Tibial nerve (tissue), 4 donors: ENCODE results near the gene CPSF2. TPM values are rescaled to one million over a fixed set of nuclear protein-coding genes. Genes with fewer than 3 reads are reported as not detected.
"Not testable (repeated sequence)": the region's sequence is repeated elsewhere in the genome, so short reads cannot be mapped to it uniquely, and the experiment has no call there.

ENCODE experiments used
- DNase-seq, 2 donors: peaks; one replicate each; pipeline ENCODE4 v3.0.0-alpha.2; 2019; ENCODE audit warnings: low spot score in 2 of 2
- H3K27ac ChIP-seq, 4 donors: fragments of 200-600 bp; sonication (generic) in 3 of 4; one replicate each; pipeline ENCODE4 v1.5.1; 2017 to 2019; ENCODE audit warnings: mild to moderate bottlenecking in 1 of 4
- H3K27me3 ChIP-seq, 2 donors: fragments of 200-600 bp; sonication (generic) in 1 of 2; one replicate each; pipeline versions ENCODE4 v1.5.1 to v1.6.0; 2017 to 2019
- H3K36me3 ChIP-seq, 3 donors: fragments of 200-600 bp; sonication (generic); one replicate each; pipeline ENCODE4 v1.5.1; 2018 to 2019
- H3K4me1 ChIP-seq, 4 donors: fragments of 200-600 bp; sonication (generic) in 3 of 4; one replicate each; pipeline ENCODE4 v1.5.1; 2017 to 2019
- H3K4me3 ChIP-seq, 4 donors: fragments of 200-600 bp; sonication (generic) in 3 of 4; one replicate each; pipeline ENCODE4 v1.5.1; 2017 to 2019; ENCODE audit warnings: mild to moderate bottlenecking in 1 of 4, moderate library complexity in 1 of 4
- H3K9me3 ChIP-seq, 4 donors: fragments of 200-600 bp; sonication (generic) in 3 of 4; one replicate each; pipeline ENCODE4 v1.5.1; 2017 to 2019
- EP300 ChIP-seq, 2 donors: sonication (generic); formaldehyde crosslinking; IDR thresholded peaks; one replicate each; pipeline ENCODE4 v1.6.1; 2017; ENCODE audit warnings: antibody characterized with exemption in 2 of 2, mild to moderate bottlenecking in 1 of 2
- POLR2A ChIP-seq, 2 donors: fragments of 450-650 bp; IDR thresholded peaks; one replicate each; pipeline ENCODE4 v1.6.1; 2017; ENCODE audit warnings: antibody characterized with exemption in 2 of 2, mild to moderate bottlenecking in 2 of 2, moderate library complexity in 2 of 2
- WGBS, 2 donors: methylation state at CpG; one replicate each; pipeline ENCODE4 v1.1.5; 2018; 5-methylcytosine and 5-hydroxymethylcytosine counted together
- total RNA-seq, 4 donors: library from RNA; depleted of rRNA; stranded (reverse); fragments of >200 nt; gene quantifications; one replicate each; pipeline ENCODE4 v1.1.0, GENCODE V29; 2016
- TF ChIP-seq, protein P1 (sequence below), 5 experiments: fragments of 200-600 bp in 3 of 5; fragments of 450-650 bp in 2 of 5; sonication (generic) in 3 of 5; IDR thresholded peaks; one replicate each; pipeline ENCODE4 v1.5.1; 2016 to 2019; ENCODE audit warnings: antibody characterized with exemption in 5 of 5, mild to moderate bottlenecking in 3 of 5, moderate library complexity in 2 of 5

The CPSF2 gene
- total RNA-seq, 4 donors from 2014 or later, result 24.9 to 33.0 (median 31.4) TPM

- no peak for DNase-seq
- Histone ChIP-seq H3K27me3 (no peaks in the 10 kb centered on the region), H3K4me1 (no peaks in the 10 kb centered on the region), H3K36me3 (no peaks in the 10 kb centered on the region), H3K27ac (no peak overlapping the region), H3K4me3 (no peak overlapping the region), H3K9me3 (no peaks in the 10 kb centered on the region)
- 57 to 63% methylated on average over 17 of the region's 17 CpGs for WGBS, 2 donors
- no peak for TF ChIP-seq POLR2A (IDR thresholded peaks at IDR 0.05)
- TF ChIP-seq EP300 (IDR thresholded peaks at IDR 0.05), result no peak
- TF ChIP-seq, protein P1, sequence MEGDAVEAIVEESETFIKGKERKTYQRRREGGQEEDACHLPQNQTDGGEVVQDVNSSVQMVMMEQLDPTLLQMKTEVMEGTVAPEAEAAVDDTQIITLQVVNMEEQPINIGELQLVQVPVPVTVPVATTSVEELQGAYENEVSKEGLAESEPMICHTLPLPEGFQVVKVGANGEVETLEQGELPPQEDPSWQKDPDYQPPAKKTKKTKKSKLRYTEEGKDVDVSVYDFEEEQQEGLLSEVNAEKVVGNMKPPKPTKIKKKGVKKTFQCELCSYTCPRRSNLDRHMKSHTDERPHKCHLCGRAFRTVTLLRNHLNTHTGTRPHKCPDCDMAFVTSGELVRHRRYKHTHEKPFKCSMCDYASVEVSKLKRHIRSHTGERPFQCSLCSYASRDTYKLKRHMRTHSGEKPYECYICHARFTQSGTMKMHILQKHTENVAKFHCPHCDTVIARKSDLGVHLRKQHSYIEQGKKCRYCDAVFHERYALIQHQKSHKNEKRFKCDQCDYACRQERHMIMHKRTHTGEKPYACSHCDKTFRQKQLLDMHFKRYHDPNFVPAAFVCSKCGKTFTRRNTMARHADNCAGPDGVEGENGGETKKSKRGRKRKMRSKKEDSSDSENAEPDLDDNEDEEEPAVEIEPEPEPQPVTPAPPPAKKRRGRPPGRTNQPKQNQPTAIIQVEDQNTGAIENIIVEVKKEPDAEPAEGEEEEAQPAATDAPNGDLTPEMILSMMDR (IDR thresholded peaks at IDR 0.05), result no peak
These were observed 85.5 kb downstream of the CPSF2 start for GRCh38 chr14:92207012-92207927.

DNA sequence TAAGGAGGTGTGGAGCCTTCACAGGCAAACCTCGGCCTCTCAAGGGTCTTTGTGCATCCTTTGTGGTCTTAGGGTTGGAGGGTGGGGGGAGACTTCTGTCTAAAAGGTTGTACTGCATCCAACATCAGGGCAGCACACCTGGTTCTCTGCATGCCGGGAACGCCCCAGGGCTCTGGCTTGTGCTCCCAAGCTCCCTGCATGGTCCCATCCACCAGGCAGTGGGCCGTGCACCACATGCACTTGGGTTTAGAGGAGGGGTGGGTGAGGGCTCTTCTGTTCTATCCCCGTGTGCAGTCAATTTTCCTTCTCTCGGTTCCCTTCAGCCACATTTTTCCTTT is 86.1 kb downstream of the CPSF2 start:
- TF ChIP-seq EP300 (IDR thresholded peaks at IDR 0.05) (no peak), POLR2A (IDR thresholded peaks at IDR 0.05) (no peak)
- TF ChIP-seq, protein P1 (IDR thresholded peaks at IDR 0.05), result no peak
- no peaks in the 10 kb centered on the region for H3K27me3 ChIP-seq
- WGBS, 2 donors, result 77 to 86% methylated on average over 6 of the region's 6 CpGs
- no peak overlapping the region for H3K27ac ChIP-seq
- no peak for DNase-seq
- H3K4me1 ChIP-seq, result no peaks in the 10 kb centered on the region
- no peak overlapping the region for H3K4me3 ChIP-seq
- no peaks in the 10 kb centered on the region for H3K36me3 ChIP-seq
- no peaks in the 10 kb centered on the region for H3K9me3 ChIP-seq

GRCh38 chr14:92209141-92209540 is 87.4 kb downstream of the CPSF2 start:
- TF ChIP-seq, protein P1 (IDR thresholded peaks at IDR 0.05), result no peak
- TF ChIP-seq EP300 (IDR thresholded peaks at IDR 0.05), result no peak
- TF ChIP-seq POLR2A (IDR thresholded peaks at IDR 0.05), result no peak
- DNase-seq, result no peak

GRCh38 chr14:92213125-92213524 is 91.4 kb downstream of the CPSF2 start:
- 88 to 97% methylated on average over 3 of the region's 3 CpGs for WGBS, 2 donors
- H3K4me1 ChIP-seq, H3K27ac ChIP-seq, H3K27me3 ChIP-seq, H3K36me3 ChIP-seq, DNase-seq, H3K9me3 ChIP-seq, H3K4me3 ChIP-seq: not testable (repeated sequence)

More at GRCh38 chr14:92209141-92209540, 87.4 kb downstream of the CPSF2 start:
- no peaks in the 10 kb centered on the region for H3K27me3 ChIP-seq
- H3K9me3 ChIP-seq, result no peaks in the 10 kb centered on the region
- H3K4me3 ChIP-seq, result no peak overlapping the region
- H3K27ac ChIP-seq, result no peak overlapping the region
- 76 to 79% methylated on average over 14 of the region's 14 CpGs for WGBS, 2 donors
- H3K4me1 ChIP-seq, result no peaks in the 10 kb centered on the region
- H3K36me3 ChIP-seq, result no peaks in the 10 kb centered on the region

DNA sequence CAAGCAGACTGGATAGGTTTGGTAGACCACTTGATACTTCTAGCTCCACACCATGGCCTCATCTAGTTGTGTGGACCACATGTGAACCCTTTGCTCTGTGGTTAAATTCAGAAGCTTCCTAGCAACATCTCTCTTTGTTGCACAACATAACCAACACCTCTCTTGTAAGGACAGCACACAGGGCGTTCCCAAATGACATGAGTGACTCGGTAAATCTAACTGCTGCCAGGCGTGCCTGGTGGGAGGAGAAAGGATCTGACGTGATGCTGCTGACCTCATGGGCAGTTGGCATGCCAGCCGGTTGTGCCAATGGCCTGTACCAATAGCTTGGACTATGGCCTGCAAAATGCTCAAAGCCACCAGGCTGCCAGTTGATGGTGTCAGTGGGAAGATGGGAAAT is 93.8 kb downstream of the CPSF2 start:
- DNase-seq, result no peak
- H3K4me1 ChIP-seq, result peaks cover 0 to 8% (median 0%) of the 10 kb centered on the region in 4 donors
- no peaks in the 10 kb centered on the region for H3K9me3 ChIP-seq
- H3K4me3 ChIP-seq, result no peak overlapping the region
- H3K36me3 ChIP-seq, result no peaks in the 10 kb centered on the region
- WGBS, 2 donors, result 81 to 93% methylated on average over 5 of the region's 5 CpGs
- no peak overlapping the region for H3K27ac ChIP-seq
- H3K27me3 ChIP-seq, result no peaks in the 10 kb centered on the region
- TF ChIP-seq EP300 (IDR thresholded peaks at IDR 0.05), result no peak
- TF ChIP-seq POLR2A (IDR thresholded peaks at IDR 0.05), result no peak
- TF ChIP-seq, protein P1 (IDR thresholded peaks at IDR 0.05), result no peak
